SK-N-SH (cell line): ENCODE data around the gene CNTNAP5. TPM values are rescaled to one million over a fixed set of nuclear protein-coding genes. Genes with fewer than 3 reads are reported as not detected.

ENCODE experiments used
- CTCF ChIA-PET: fragments of 300-600, 350-600 bp; formaldehyde crosslinking; extraction: SDS; loops from one replicate; lab custom pipeline; 2021; lab: Yijun Ruan, JAX
- POLR2A ChIA-PET: fragments of 350-600 bp; sonication (Branson Sonifier 250); formaldehyde crosslinking; extraction: SDS; loops from one replicate; lab custom pipeline; 2020; ENCODE audit warnings: antibody characterized with exemption, inconsistent platforms; lab: Yijun Ruan, JAX
- DNase-seq: peaks from one replicate; pipeline ENCODE4 v3.0.0; 2012
- H2AFZ ChIP-seq: fragments of 200-600 bp; sonication (generic); 2 replicates; pipeline ENCODE4 v1.8.1; 2016; ENCODE audit warnings: antibody characterized with exemption, mild to moderate bottlenecking, low read depth
- H3F3A ChIP-seq: fragments of 200-600 bp; sonication (generic); replicated peaks from 2 replicates; pipeline ENCODE3; 2016; ENCODE audit warnings: antibody characterized with exemption, mild to moderate bottlenecking; ENCODE audit not compliant: insufficient read depth
- H3K27ac ChIP-seq, 2 experiments: fragments of 200-500 bp in 1 of 2; fragments of 200-600 bp in 1 of 2; sonication (Bioruptor generic) in 1 of 2; sonication (generic), shearing (Covaris generic) in 1 of 2; 2 replicates each; pipeline versions ENCODE4 v1.5.1 to v1.6.1; 2014 to 2016; ENCODE audit warnings: low read depth in 2 of 2, inconsistent platforms in 1 of 2, low read length in 1 of 2, mild to moderate bottlenecking in 1 of 2, mixed read lengths in 1 of 2
- H3K27me3 ChIP-seq: fragments of 200-600 bp; sonication (generic), shearing (Covaris generic); 2 replicates; pipeline ENCODE4 v1.6.1; 2016; ENCODE audit warnings: mixed run types; ENCODE audit not compliant: insufficient read depth
- H3K36me3 ChIP-seq, 2 experiments: fragments of 200-500 bp in 1 of 2; fragments of 200-600 bp in 1 of 2; sonication (Bioruptor generic) in 1 of 2; sonication (generic) in 1 of 2; replicated peaks in 1 of 2; 2 replicates each; pipeline versions ENCODE3 to v1.5.1; 2014 to 2016; ENCODE audit warnings: low read length in 1 of 2, mild to moderate bottlenecking in 1 of 2; ENCODE audit not compliant: insufficient read depth in 2 of 2, control insufficient read depth in 1 of 2
- H3K4me1 ChIP-seq, 2 experiments: fragments of 200-500 bp in 1 of 2; fragments of 200-600 bp in 1 of 2; sonication (Bioruptor generic) in 1 of 2; sonication (generic), shearing (Covaris generic) in 1 of 2; 2 replicates each; pipeline versions ENCODE4 v1.5.1 to v1.6.1; 2014 to 2016; ENCODE audit warnings: low read depth in 1 of 2, low read length in 1 of 2, mixed run types in 1 of 2; ENCODE audit not compliant: insufficient read depth in 2 of 2, control insufficient read depth in 1 of 2
- H3K4me2 ChIP-seq: fragments of 200-600 bp; sonication (generic), shearing (Covaris generic); 2 replicates; pipeline ENCODE4 v1.6.1; 2017; ENCODE audit warnings: mixed run types
- H3K4me3 ChIP-seq, 2 experiments: fragments of 200-500 bp in 1 of 2; fragments of 200-600 bp in 1 of 2; sonication (Bioruptor generic) in 1 of 2; sonication (generic), shearing (Covaris generic) in 1 of 2; 2 replicates each; pipeline versions ENCODE4 v1.5.1 to v1.8.1; 2014 to 2016; ENCODE audit warnings: low read depth in 2 of 2, inconsistent platforms in 1 of 2, low read length in 1 of 2, mild to moderate bottlenecking in 1 of 2, mixed read lengths in 1 of 2, moderate library complexity in 1 of 2
- H3K79me2 ChIP-seq: fragments of 200-600 bp; sonication (generic); 2 replicates; pipeline ENCODE4 v1.8.1; 2017; ENCODE audit warnings: mild to moderate bottlenecking; ENCODE audit not compliant: insufficient read depth
- H3K9ac ChIP-seq: fragments of 200-600 bp; sonication (generic); 2 replicates; pipeline ENCODE4 v1.6.1; 2017; ENCODE audit warnings: mixed run types
- H3K9me2 ChIP-seq: fragments of 200-600 bp; sonication (generic); 2 replicates; pipeline ENCODE4 v1.6.1; 2017; ENCODE audit warnings: mixed run types
- H3K9me3 ChIP-seq: fragments of 200-600 bp; sonication (generic); 2 replicates; pipeline ENCODE4 v1.6.1; 2017; ENCODE audit warnings: mixed run types, mild to moderate bottlenecking, moderate library complexity
- H4K20me1 ChIP-seq: fragments of 200-600 bp; sonication (generic); 2 replicates; pipeline ENCODE4 v1.6.1; 2017; ENCODE audit warnings: mild to moderate bottlenecking, mixed run types; ENCODE audit not compliant: insufficient read depth
- CHD2 ChIP-seq: fragments of 150-350 bp; IDR thresholded peaks from 2 replicates; pipeline ENCODE4 v1.6.1; 2018; ENCODE audit warnings: low read length; ENCODE audit not compliant: partially characterized antibody
- EP300 ChIP-seq, 2 experiments: IDR thresholded peaks; 2 replicates each; pipeline versions ENCODE4 v1.4.0 to v1.6.1; 2012; ENCODE audit warnings: borderline replicate concordance in 1 of 2, low read depth in 1 of 2, low read length in 1 of 2
- FOXJ3 ChIP-seq: sonication (generic); formaldehyde crosslinking; IDR thresholded peaks from 2 replicates; pipeline ENCODE4 v1.5.1; 2020; ENCODE audit warnings: mild to moderate bottlenecking, missing genetic modification reagents
- NFIC ChIP-seq: IDR thresholded peaks from 2 replicates; pipeline ENCODE4 v1.4.0; 2012; ENCODE audit warnings: borderline replicate concordance
- RCOR1 ChIP-seq: fragments of 150-350 bp; IDR thresholded peaks from 2 replicates; pipeline ENCODE4 v1.6.1; 2017; ENCODE audit warnings: antibody characterized with exemption, low read length
- SIN3A ChIP-seq: IDR thresholded peaks from 2 replicates; pipeline ENCODE4 v1.6.1; 2012; ENCODE audit warnings: low read depth, mild to moderate bottlenecking, low read length, moderate library complexity, borderline replicate concordance
- TAF1 ChIP-seq: IDR thresholded peaks from 2 replicates; pipeline ENCODE4 v1.6.1; 2012; ENCODE audit warnings: low read depth, mild to moderate bottlenecking, low read length, moderate library complexity, borderline replicate concordance
- TCF12 ChIP-seq: IDR thresholded peaks from 2 replicates; pipeline ENCODE4 v1.4.0; 2012
- TEAD4 ChIP-seq: IDR thresholded peaks from 2 replicates; pipeline ENCODE4 v1.4.0; 2012; ENCODE audit warnings: mild to moderate bottlenecking, borderline replicate concordance; ENCODE audit not compliant: insufficient read depth
- ZBTB33 ChIP-seq: IDR thresholded peaks from 2 replicates; pipeline ENCODE4 v1.4.0; 2012; ENCODE audit warnings: low read depth, borderline replicate concordance
- WGBS: methylation state at CpG from one replicate; pipeline ENCODE4 v1.1.6; 2017; ENCODE audit warnings: low lambda C conversion rate; 5-methylcytosine and 5-hydroxymethylcytosine counted together
- polyA plus RNA-seq, 3 experiments: library from polyadenylated mRNA; depleted of rRNA; stranded (reverse); fragments of >200 nt; gene quantifications; 2 replicates each; pipeline ENCODE4 v1.2.3, GENCODE V29; 2012

The CNTNAP5 gene
- polyA plus RNA-seq, 1 of the 3 experiments (the other 2 are of a cell fraction) = 0.08 TPM

- Histone ChIP-seq H3K9me2 (no peaks in the 10 kb centered on the region), H3K9me3 (no peaks in the 10 kb centered on the region; the same call in 1 of the 2 replicates), H3F3A (no peaks in the 10 kb centered on the region), H3K9ac (no peak overlapping the region), H3K4me3 (no peak overlapping the region), H3K36me3 (no peaks in the 10 kb centered on the region), H3K27ac (peak overlapping the region in 1 of 2 experiments; percentile 79; a peak in 1 of 4 replicates), H3K79me2 (no peaks in the 10 kb centered on the region), H3K4me2 (no peak overlapping the region), H3K4me1 (peaks cover 0 to 27% of the 10 kb centered on the region in 2 experiments; a peak in 2 of 4 replicates)
- ChIA-PET CTCF (no interaction called here), POLR2A (no interaction called here)
- peak; percentile 28 for DNase-seq
- WGBS = 15% methylated on average over 5 of the region's 5 CpGs
- TF ChIP-seq CHD2 = peak; percentile 31
- TF ChIP-seq EP300 (IDR thresholded peaks at IDR 0.05; ENCODE audit: borderline replicate concordance in 1 of 2, low read depth in 1 of 2, low read length in 1 of 2) = peak in 1 of 2 experiments; percentile 45; a peak in 1 of 4 replicates
- no peak for TF ChIP-seq TCF12
- TF ChIP-seq RCOR1 = 0 out of 2 replicates have a peak, but pooled peaks have one; percentile 35
- TF ChIP-seq, all 33 proteins: peak for 3
- Histone ChIP-seq H2AFZ (no peak overlapping the region), H4K20me1 (no peaks in the 10 kb centered on the region), H3K27me3 (no peaks in the 10 kb centered on the region)
Observed at GRCh38 chr2:124316881-124317605, 292.0 kb downstream of the CNTNAP5 start.

DNA sequence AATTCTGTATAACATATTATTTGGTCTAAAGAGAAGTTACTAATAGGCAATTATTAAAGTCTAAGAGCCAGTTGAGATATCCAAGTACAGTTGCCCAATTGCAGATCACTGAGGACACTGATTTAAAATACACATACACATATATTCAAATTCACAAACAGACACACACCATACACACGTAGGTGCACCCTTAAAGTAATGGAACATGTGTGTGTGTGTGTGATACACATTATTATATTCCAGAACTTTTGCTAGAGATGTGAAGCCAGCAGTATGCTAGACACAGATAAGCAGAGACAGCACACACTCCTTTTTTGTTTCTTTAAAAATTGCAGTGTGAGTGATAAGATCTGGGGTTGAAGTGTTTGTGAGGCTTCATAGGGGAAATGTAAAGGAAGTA is 292.5 kb downstream of the CNTNAP5 start:
- no peak for DNase-seq
- Histone ChIP-seq H3K27me3 (no peaks in the 10 kb centered on the region), H3K27ac (peak overlapping the region in 1 of 2 experiments; percentile 16; a peak in 1 of 4 replicates), H3K4me3 (no peak overlapping the region), H3K36me3 (no peaks in the 10 kb centered on the region), H3K4me2 (no peak overlapping the region), H2AFZ (no peak overlapping the region), H3K79me2 (no peaks in the 10 kb centered on the region), H3K9ac (no peak overlapping the region), H3F3A (no peaks in the 10 kb centered on the region), H4K20me1 (no peaks in the 10 kb centered on the region), H3K4me1 (peaks cover 0 to 27% of the 10 kb centered on the region in 2 experiments; a peak in 2 of 4 replicates), H3K9me2 (no peaks in the 10 kb centered on the region), H3K9me3 (no peaks in the 10 kb centered on the region; the same call in 1 of the 2 replicates)
- 13% methylated on average over 1 of the region's 1 CpG for WGBS
- ChIA-PET POLR2A (no interaction called here), CTCF (no interaction called here)
- TF ChIP-seq ZBTB33 (no peak), SIN3A (no peak), FOXJ3 (no peak), CHD2 (no peak), TAF1 (no peak), NFIC (no peak), TEAD4 (no peak)
